Uterus (tissue), 4 donors: ENCODE results near the gene IGFALS. TPM values are rescaled to one million over a fixed set of nuclear protein-coding genes. Genes with fewer than 3 reads are reported as not detected.

ENCODE experiments used
- DNase-seq, 2 donors: peaks; one replicate each; pipeline ENCODE4 v3.0.0-alpha.2; 2019 to 2020
- H3K27ac ChIP-seq, 2 donors: fragments of 200-600 bp; sonication (generic); 1 replicate in 1 of 2; 2 replicates in 1 of 2; pipeline ENCODE4 v1.5.1; 2016 to 2018
- H3K27me3 ChIP-seq, 2 donors: fragments of 200-600 bp; sonication (generic); one replicate each; pipeline ENCODE4 v1.5.1; 2018 to 2019; ENCODE audit warnings: control low read depth in 1 of 2
- H3K36me3 ChIP-seq, 2 donors: fragments of 200-600 bp; sonication (generic); one replicate each; pipeline ENCODE4 v1.5.1; 2019; ENCODE audit warnings: control low read depth in 1 of 2
- H3K4me1 ChIP-seq, 2 donors: fragments of 200-600 bp; sonication (generic); one replicate each; pipeline ENCODE4 v1.5.1; 2018 to 2019; ENCODE audit warnings: control low read depth in 1 of 2
- H3K4me3 ChIP-seq, 2 donors: fragments of 200-600 bp; sonication (generic); 1 replicate in 1 of 2; 2 replicates in 1 of 2; pipeline ENCODE4 v1.5.1; 2018 to 2019; ENCODE audit warnings: mild to moderate bottlenecking in 1 of 2
- H3K9me3 ChIP-seq, 2 donors: fragments of 200-600 bp; sonication (generic); one replicate each; pipeline ENCODE4 v1.5.1; 2019; ENCODE audit warnings: control low read depth in 1 of 2
- POLR2A ChIP-seq, 2 donors: fragments of 450-650 bp; IDR thresholded peaks; one replicate each; pipeline ENCODE4 v1.6.1; 2016; ENCODE audit warnings: antibody characterized with exemption in 2 of 2, mild to moderate bottlenecking in 1 of 2, moderate library complexity in 1 of 2
- intact Hi-C: fragments of 100-400 bp; cut with DNase I; formaldehyde crosslinking; loops from one replicate; pipeline ENCODE4 v1.15.1; 2023; ENCODE audit warnings: low total_unique reads
- total RNA-seq, 4 donors: library from RNA; depleted of rRNA in 3 of 4; stranded (reverse); fragments of >200 nt in 3 of 4; gene quantifications; one replicate each; pipeline versions ENCODE4 v1.1.0 to v1.2.4, GENCODE V29; 2014 to 2023
- TF ChIP-seq, protein P1 (sequence below), 4 experiments: fragments of 200-600 bp in 2 of 4; fragments of 450-650 bp in 2 of 4; sonication (generic) in 2 of 4; IDR thresholded peaks; one replicate each; pipeline ENCODE4 v1.5.1; 2016 to 2019; ENCODE audit warnings: antibody characterized with exemption in 4 of 4, mild to moderate bottlenecking in 2 of 4, moderate library complexity in 1 of 4
- donor health status: DM: yes; HTN: yes; CAD: no.

IGFALS gene
- total RNA-seq, 4 donors from 2014 or later, result 0.49 to 1.2 TPM; not detected in 2

GRCh38 chr16:1778200-1779179 is 15.0 kb downstream of the IGFALS start:
- Histone ChIP-seq H3K4me3 (no peak overlapping the region), H3K27me3 (no peaks in the 10 kb centered on the region), H3K4me1 (peaks cover 0 to 17% of the 10 kb centered on the region in 2 donors), H3K9me3 (no peaks in the 10 kb centered on the region), H3K36me3 (no peaks in the 10 kb centered on the region), H3K27ac (no peak overlapping the region)
- TF ChIP-seq, protein P1, sequence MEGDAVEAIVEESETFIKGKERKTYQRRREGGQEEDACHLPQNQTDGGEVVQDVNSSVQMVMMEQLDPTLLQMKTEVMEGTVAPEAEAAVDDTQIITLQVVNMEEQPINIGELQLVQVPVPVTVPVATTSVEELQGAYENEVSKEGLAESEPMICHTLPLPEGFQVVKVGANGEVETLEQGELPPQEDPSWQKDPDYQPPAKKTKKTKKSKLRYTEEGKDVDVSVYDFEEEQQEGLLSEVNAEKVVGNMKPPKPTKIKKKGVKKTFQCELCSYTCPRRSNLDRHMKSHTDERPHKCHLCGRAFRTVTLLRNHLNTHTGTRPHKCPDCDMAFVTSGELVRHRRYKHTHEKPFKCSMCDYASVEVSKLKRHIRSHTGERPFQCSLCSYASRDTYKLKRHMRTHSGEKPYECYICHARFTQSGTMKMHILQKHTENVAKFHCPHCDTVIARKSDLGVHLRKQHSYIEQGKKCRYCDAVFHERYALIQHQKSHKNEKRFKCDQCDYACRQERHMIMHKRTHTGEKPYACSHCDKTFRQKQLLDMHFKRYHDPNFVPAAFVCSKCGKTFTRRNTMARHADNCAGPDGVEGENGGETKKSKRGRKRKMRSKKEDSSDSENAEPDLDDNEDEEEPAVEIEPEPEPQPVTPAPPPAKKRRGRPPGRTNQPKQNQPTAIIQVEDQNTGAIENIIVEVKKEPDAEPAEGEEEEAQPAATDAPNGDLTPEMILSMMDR (IDR thresholded peaks at IDR 0.05), result no peak
- no peak for TF ChIP-seq POLR2A (IDR thresholded peaks at IDR 0.05)
- intact Hi-C loops, result no loop called here
- no peak for DNase-seq

DNA sequence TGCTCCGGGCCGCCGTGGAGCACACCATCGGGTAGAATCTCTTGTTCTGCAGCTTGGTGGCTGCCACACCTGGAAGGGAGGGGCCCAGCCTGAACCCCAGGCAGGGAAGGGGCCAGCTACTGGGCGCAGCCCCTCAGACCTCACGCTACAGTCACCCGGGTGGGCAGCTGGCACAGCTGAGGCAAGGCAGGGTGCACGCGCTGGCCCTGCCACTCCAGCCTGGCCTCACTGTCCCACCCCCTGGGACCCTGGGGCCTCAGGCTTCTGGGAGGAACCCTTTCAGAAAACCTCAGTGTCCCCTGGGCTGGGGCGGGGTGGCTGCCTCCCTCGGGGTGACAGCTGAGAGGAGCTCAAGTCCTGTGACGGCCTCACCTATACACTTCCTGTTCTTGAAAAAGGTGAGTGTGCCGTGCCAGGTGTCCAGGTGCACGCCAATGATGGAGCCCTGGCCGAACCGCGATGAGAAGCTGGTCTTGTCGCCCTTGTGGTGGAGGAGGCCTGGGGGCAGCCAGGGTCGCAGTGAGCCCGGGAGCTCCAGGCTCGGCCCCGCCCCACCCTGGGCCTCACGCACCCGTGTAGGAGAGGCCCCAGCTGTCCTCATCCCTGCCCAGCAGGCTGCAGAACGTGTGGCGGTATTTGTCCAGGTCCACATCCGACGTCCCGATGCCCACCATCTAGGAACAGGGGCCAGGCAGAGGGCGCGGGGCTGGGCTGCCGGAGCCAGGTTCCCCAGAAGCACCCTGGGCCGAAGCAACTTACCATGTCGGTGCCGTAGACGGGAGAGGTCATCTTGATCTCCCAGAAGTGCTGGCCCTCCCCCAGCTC is 15.9 kb downstream of the IGFALS start:
- no peak for DNase-seq
- H3K4me3 ChIP-seq, result no peak overlapping the region
- peaks cover 0 to 18% of the 10 kb centered on the region in 2 donors for H3K4me1 ChIP-seq
- no peaks in the 10 kb centered on the region for H3K36me3 ChIP-seq
- intact Hi-C loops, result no loop called here
- H3K9me3 ChIP-seq, result no peaks in the 10 kb centered on the region
- no peaks in the 10 kb centered on the region for H3K27me3 ChIP-seq
- H3K27ac ChIP-seq, result no peak overlapping the region
- TF ChIP-seq POLR2A (IDR thresholded peaks at IDR 0.05), result no peak

DNA sequence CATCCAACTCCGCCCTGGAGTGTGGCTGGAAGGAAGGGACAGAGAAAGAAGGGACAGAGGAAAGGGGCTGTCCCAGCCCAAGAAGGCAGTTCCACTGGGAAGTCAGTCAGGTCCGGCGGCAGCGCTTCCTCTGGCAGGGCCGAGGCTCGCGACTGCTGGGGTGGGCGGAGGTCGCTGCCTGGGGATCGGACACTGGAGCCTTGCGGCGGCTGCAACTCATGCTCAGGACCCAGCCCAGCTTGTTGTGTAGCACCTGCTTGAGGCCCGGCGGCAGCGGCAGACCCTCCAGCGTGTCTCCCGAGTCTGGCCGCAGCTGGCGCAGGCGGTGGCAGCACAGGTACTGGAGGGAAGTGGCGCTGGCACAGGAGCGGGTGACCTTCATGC is 16.5 kb downstream of the IGFALS start:
- Histone ChIP-seq H3K27ac (no peak overlapping the region), H3K9me3 (no peaks in the 10 kb centered on the region), H3K4me3 (no peak overlapping the region), H3K4me1 (peaks cover 0 to 23% of the 10 kb centered on the region in 2 donors), H3K36me3 (no peaks in the 10 kb centered on the region), H3K27me3 (no peaks in the 10 kb centered on the region)
- intact Hi-C loops, result no loop called here
- TF ChIP-seq POLR2A (IDR thresholded peaks at IDR 0.05), result no peak
- TF ChIP-seq, protein P1 (IDR thresholded peaks at IDR 0.05), result no peak
- no peak for DNase-seq

GRCh38 chr16:1776672-1776955 is 16.9 kb downstream of the IGFALS start:
- H3K36me3 ChIP-seq, result no peaks in the 10 kb centered on the region
- H3K27ac ChIP-seq, result no peak overlapping the region
- intact Hi-C loops, result no loop called here
- DNase-seq, result no peak
- H3K4me3 ChIP-seq, result no peak overlapping the region
- H3K9me3 ChIP-seq, result no peaks in the 10 kb centered on the region
- no peak for TF ChIP-seq POLR2A (IDR thresholded peaks at IDR 0.05)
- TF ChIP-seq, protein P1 (IDR thresholded peaks at IDR 0.05), result no peak
- H3K27me3 ChIP-seq, result no peaks in the 10 kb centered on the region
- peaks cover 0 to 27% of the 10 kb centered on the region in 2 donors for H3K4me1 ChIP-seq

- DNase-seq, result no peak
- no peaks in the 10 kb centered on the region for H3K9me3 ChIP-seq
- intact Hi-C loops, result no loop called here
- TF ChIP-seq, protein P1 (IDR thresholded peaks at IDR 0.05), result no peak
- TF ChIP-seq POLR2A (IDR thresholded peaks at IDR 0.05), result no peak
- H3K27me3 ChIP-seq, result no peaks in the 10 kb centered on the region
- no peak overlapping the region for H3K4me3 ChIP-seq
- H3K27ac ChIP-seq, result no peak overlapping the region
- H3K4me1 ChIP-seq, result peaks cover 0 to 23% of the 10 kb centered on the region in 2 donors
- H3K36me3 ChIP-seq, result no peaks in the 10 kb centered on the region
Measured at GRCh38 chr16:1775846-1776671, 17.4 kb downstream of the IGFALS start.
